OCI-LY1 (cell line): Measurements from ENCODE around the gene OPN5.

Source experiments
- EZH2 ChIP-seq: fragments of 200-600 bp; sonication (generic), shearing (Covaris generic); IDR thresholded peaks from 2 replicates; pipeline ENCODE4 v1.8.0; 2017; ENCODE audit warnings: borderline replicate concordance, mixed run types, mild to moderate bottlenecking, antibody characterized with exemption, low read length, moderate library complexity, mixed read lengths
- TF ChIP-seq, protein P1 (sequence below): fragments of 200-600 bp; sonication (generic), shearing (Covaris generic); IDR thresholded peaks from 2 replicates; pipeline ENCODE4 v1.5.1; 2017; ENCODE audit warnings: mild to moderate bottlenecking, antibody characterized with exemption, low read length, moderate library complexity, mixed read lengths

DNA sequence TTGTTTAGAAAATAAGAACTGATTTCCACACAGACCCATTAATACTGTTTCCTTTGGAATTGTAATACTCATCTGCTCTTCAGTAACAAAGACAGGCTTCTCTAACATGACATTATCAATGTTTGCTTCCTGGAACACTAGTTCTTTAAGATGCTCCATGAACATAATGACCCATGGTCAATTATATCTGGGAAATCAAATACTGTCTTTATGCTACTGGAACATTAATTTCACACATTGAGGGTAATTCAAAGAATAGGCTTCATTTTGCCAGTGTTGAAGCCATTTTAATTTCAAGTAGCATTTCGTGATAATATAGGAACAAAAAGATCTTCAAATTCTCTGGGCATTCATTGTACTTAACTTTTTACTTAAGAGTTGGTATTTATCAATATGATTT is 80.9 kb downstream of the OPN5 start:
- TF ChIP-seq, protein P1, sequence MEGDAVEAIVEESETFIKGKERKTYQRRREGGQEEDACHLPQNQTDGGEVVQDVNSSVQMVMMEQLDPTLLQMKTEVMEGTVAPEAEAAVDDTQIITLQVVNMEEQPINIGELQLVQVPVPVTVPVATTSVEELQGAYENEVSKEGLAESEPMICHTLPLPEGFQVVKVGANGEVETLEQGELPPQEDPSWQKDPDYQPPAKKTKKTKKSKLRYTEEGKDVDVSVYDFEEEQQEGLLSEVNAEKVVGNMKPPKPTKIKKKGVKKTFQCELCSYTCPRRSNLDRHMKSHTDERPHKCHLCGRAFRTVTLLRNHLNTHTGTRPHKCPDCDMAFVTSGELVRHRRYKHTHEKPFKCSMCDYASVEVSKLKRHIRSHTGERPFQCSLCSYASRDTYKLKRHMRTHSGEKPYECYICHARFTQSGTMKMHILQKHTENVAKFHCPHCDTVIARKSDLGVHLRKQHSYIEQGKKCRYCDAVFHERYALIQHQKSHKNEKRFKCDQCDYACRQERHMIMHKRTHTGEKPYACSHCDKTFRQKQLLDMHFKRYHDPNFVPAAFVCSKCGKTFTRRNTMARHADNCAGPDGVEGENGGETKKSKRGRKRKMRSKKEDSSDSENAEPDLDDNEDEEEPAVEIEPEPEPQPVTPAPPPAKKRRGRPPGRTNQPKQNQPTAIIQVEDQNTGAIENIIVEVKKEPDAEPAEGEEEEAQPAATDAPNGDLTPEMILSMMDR = no peak
- TF ChIP-seq EZH2 = no peak
